OCI-LY3 (cell line): Measurements from ENCODE around the gene KNOP1.
A peak's percentile ranks its signal among the peaks of the same experiment; 100 is the strongest.

Experiments used
- CTCF ChIP-seq: fragments of 200-600, 300-600 bp; sonication (generic); IDR thresholded peaks from 2 replicates; pipeline ENCODE4 v1.5.1; 2014; ENCODE audit warnings: antibody characterized with exemption, low read length, low read depth
- EZH2phosphoT487 ChIP-seq: fragments of 200-600 bp; shearing (Covaris generic); IDR thresholded peaks from 2 replicates; pipeline ENCODE4 v1.6.1; 2018; ENCODE audit warnings: antibody characterized with exemption, mixed run types, low read depth

GRCh38 chr16:19659554-19659953 lies 58.5 kb downstream of the KNOP1 start:
- TF ChIP-seq CTCF (peak; percentile 36), EZH2phosphoT487 (no peak)
